B cell (primary cell): ENCODE measurements around the gene SSBP2.

Source experiments
- CTCF ChIP-seq: fragments of 200-600 bp; IDR thresholded peaks from one replicate; pipeline ENCODE4 v1.8.0; 2022; ENCODE audit warnings: antibody characterized with exemption, mild to moderate bottlenecking
- EZH2 ChIP-seq: IDR thresholded peaks from 2 replicates; pipeline ENCODE4 v1.6.1; 2012; ENCODE audit warnings: borderline replicate concordance, low read depth, mild to moderate bottlenecking, moderate library complexity, low read length; ENCODE audit not compliant: insufficient read depth, poor library complexity, severe bottlenecking

GRCh38 chr5:81739291-81739690, 11.6 kb downstream of the SSBP2 start:
- no peak for TF ChIP-seq CTCF
- TF ChIP-seq EZH2: no peak
